Thyroid gland (tissue), 4 donors: ENCODE results near the gene DHRS4. TPM values are rescaled to one million over a fixed set of nuclear protein-coding genes. Genes with fewer than 3 reads are reported as not detected.
A peak's percentile ranks its signal among the peaks of the same experiment; 100 is the strongest.
"Not testable (repeated sequence)": the region's sequence is repeated elsewhere in the genome, so short reads cannot be mapped to it uniquely, and the experiment has no call there.

Source experiments
- DNase-seq, 2 donors: peaks; one replicate each; pipeline ENCODE4 v3.0.0-alpha.2; 2019
- H3K27ac ChIP-seq, 3 donors: fragments of 200-600 bp; sonication (generic); 1 replicate in 2 of 3; 2 replicates in 1 of 3; pipeline ENCODE4 v1.5.1; 2016 to 2019; ENCODE audit warnings: mild to moderate bottlenecking in 1 of 3, moderate library complexity in 1 of 3
- H3K27me3 ChIP-seq: fragments of 200-600 bp; sonication (generic); one replicate; pipeline ENCODE4 v1.5.1; 2019
- H3K36me3 ChIP-seq, 2 donors: fragments of 200-600 bp; sonication (generic); one replicate each; pipeline ENCODE4 v1.5.1; 2016 to 2019
- H3K4me1 ChIP-seq, 2 donors: fragments of 200-600 bp; sonication (generic); one replicate each; pipeline ENCODE4 v1.5.1; 2017 to 2019
- H3K4me3 ChIP-seq, 3 donors: fragments of 200-600 bp; sonication (generic); replicated peaks in 1 of 3; 1 replicate in 2 of 3; 2 replicates in 1 of 3; pipeline ENCODE4 v1.5.1; 2016; ENCODE audit warnings: mild to moderate bottlenecking in 1 of 3
- H3K9me3 ChIP-seq: fragments of 200-600 bp; sonication (generic); one replicate; pipeline ENCODE4 v1.5.1; 2017
- CTCF ChIP-seq, 6 experiments: fragments of 200-600 bp in 3 of 6; fragments of 450-650 bp in 3 of 6; sonication (generic) in 3 of 6; IDR thresholded peaks; one replicate each; pipeline ENCODE4 v1.5.1; 2016 to 2019; ENCODE audit warnings: antibody characterized with exemption in 6 of 6, mild to moderate bottlenecking in 2 of 6, inconsistent platforms in 1 of 6, moderate library complexity in 1 of 6
- POLR2A ChIP-seq, 2 donors: fragments of 450-650 bp; IDR thresholded peaks; one replicate each; pipeline ENCODE4 v1.6.1; 2017; ENCODE audit warnings: antibody characterized with exemption in 2 of 2, mild to moderate bottlenecking in 2 of 2, moderate library complexity in 1 of 2
- whole genome bisulfite sequencing, 2 donors: methylation state at CpG; one replicate each; pipeline ENCODE4 v1.1.5; 2017; 5-methylcytosine and 5-hydroxymethylcytosine counted together
- intact Hi-C: fragments of 100-400 bp; cut with DNase I; formaldehyde crosslinking; loops from one replicate; pipeline ENCODE4 v1.15.1; 2023
- total RNA-seq, 4 donors: library from RNA; depleted of rRNA; stranded (reverse); fragments of >200 nt; gene quantifications; one replicate each; pipeline ENCODE4 v1.2.3, GENCODE V29; 2016

DHRS4 gene
- total RNA-seq, 4 donors from 2014 or later = 19.2 to 55.7 (median 37.7) TPM

GRCh38 chr14:24011051-24011450, 57.5 kb downstream of the DHRS4 start:
- intact Hi-C loops = no loop called here
- no peak for DNase-seq
- no peak overlapping the region for H3K4me3 ChIP-seq
- H3K27me3 ChIP-seq = no peaks in the 10 kb centered on the region
- TF ChIP-seq CTCF (IDR thresholded peaks at IDR 0.05) (no peak), POLR2A (IDR thresholded peaks at IDR 0.05) (no peak)
- no peak overlapping the region for H3K27ac ChIP-seq
- WGBS, 2 donors = 71 to 73% methylated on average over 2 of the region's 2 CpGs
- H3K9me3 ChIP-seq = no peaks in the 10 kb centered on the region
- H3K36me3 ChIP-seq = no peaks in the 10 kb centered on the region
- peaks cover 16 to 18% of the 10 kb centered on the region in 2 donors for H3K4me1 ChIP-seq

DNA sequence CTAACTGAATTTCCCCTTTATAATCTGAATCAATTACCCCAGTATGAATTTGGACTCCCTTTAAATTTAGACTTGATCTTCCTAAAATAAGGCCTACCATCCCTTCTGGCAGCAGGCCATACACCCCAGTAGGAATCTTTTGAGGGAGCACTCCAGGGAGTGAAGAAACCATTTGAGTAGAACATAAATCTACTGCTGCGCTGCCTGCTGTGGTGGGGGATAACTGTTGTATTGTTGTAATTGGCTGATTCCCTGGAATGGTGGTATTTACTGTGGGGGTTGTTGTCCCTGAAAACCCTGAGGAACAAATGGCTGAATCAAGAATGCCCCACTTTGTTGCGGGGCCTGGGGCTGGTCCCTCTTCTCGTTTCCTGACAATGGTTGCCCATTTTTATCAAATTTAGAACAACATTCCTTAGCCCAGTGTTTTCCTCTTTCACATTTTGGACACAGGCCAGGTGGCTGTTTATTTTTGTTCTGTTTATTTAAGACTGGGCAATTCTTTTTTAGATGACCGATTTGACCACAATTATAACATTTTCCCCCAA, 59.2 kb downstream of the DHRS4 start:
- H3K36me3 ChIP-seq, H3K9me3 ChIP-seq, intact Hi-C loops, H3K4me3 ChIP-seq, H3K27me3 ChIP-seq: not testable (repeated sequence)
- WGBS, 2 donors = 49 to 51% methylated on average over 4 of the region's 4 CpGs
- Histone ChIP-seq H3K4me1 (peaks cover 16 to 18% of the 10 kb centered on the region in 2 donors), H3K27ac (peak overlapping the region in 2 of 3 donors; percentile 20 to 38)
- peak; percentile 16 to 29 for DNase-seq

GRCh38 chr14:24013654-24014514, 60.3 kb downstream of the DHRS4 start:
- H3K36me3 ChIP-seq = no peaks in the 10 kb centered on the region
- 27 to 30% methylated on average over 12 of the region's 12 CpGs for WGBS, 2 donors
- no peaks in the 10 kb centered on the region for H3K27me3 ChIP-seq
- intact Hi-C loops = loop anchor here (2.0 kb wide), 1 partner anchor 39 kb away; no protein-coding TSS in a partner anchor
- H3K4me3 ChIP-seq = no peak overlapping the region
- H3K4me1 ChIP-seq = peaks cover 16 to 18% of the 10 kb centered on the region in 2 donors
- peak; percentile 31 for DNase-seq
- no peak overlapping the region for H3K27ac ChIP-seq
- TF ChIP-seq POLR2A (IDR thresholded peaks at IDR 0.05) (no peak), CTCF (IDR thresholded peaks at IDR 0.05) (peak; percentile 70 to 98 (median 92))
- no peaks in the 10 kb centered on the region for H3K9me3 ChIP-seq

DNA sequence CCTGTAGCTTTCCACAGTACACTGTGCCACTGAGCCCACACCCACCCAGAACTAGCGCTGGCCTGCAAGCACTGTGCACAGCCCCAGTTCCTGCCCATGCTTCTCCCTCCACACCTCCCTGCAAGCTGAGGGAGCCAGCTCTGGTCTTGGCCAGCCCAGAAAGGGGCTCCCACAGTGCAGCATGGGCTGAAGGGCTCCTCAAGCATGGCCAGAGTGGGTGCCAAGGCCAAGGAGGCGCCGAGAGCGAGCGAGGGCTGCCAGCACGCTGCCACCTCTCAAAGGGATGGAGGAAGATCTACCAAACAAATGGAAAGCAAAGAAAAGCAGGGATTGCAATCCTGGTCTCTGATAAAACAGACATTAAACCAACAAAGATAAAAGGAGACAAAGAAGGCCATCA, 62.2 kb downstream of the DHRS4 start:
- H3K4me3 ChIP-seq, H3K27me3 ChIP-seq, DNase-seq, H3K36me3 ChIP-seq, H3K27ac ChIP-seq, H3K9me3 ChIP-seq: not testable (repeated sequence)
- WGBS, 2 donors = 98 to 99% methylated on average over 6 of the region's 6 CpGs
- peaks cover 16 to 18% of the 10 kb centered on the region in 2 donors for H3K4me1 ChIP-seq
- intact Hi-C loops = loop anchor here (2.0 kb wide), 1 partner anchor 41 kb away; no protein-coding TSS in a partner anchor

Other genes starting within 250 kb of the DHRS4 start
- 10 to 100 TPM in 2 of 4 donors, 1 to 10 TPM in 2; 4.7 to 27.1 (median 12.6) TPM for gene DHRS4L2, start 35.2 kb downstream of the DHRS4 start, total RNA-seq
- gene CARMIL3, start 98.2 kb downstream of the DHRS4 start, total RNA-seq = 1 to 10 TPM in 2 of 4 donors, under 1 TPM in 2; 0.63 to 1.3 (median 0.99) TPM
- gene CPNE6, start 117.8 kb downstream of the DHRS4 start, total RNA-seq = under 1 TPM in 1 of 4 donors, not detected in 3; 0.29 TPM
- gene PCK2, start 140.5 kb downstream of the DHRS4 start, total RNA-seq = 10 to 100 TPM; 29.8 to 47.4 (median 39.3) TPM
- gene DCAF11, start 161.0 kb downstream of the DHRS4 start, total RNA-seq = 100 to 1,000 TPM in 3 of 4 donors, 10 to 100 TPM in 1; 90.6 to 155 (median 132) TPM
- gene NRL, start 161.2 kb downstream of the DHRS4 start, total RNA-seq = 10 to 100 TPM in 2 of 4 donors, 1 to 10 TPM in 2; 2.1 to 11.7 (median 8.4) TPM
- 1 to 10 TPM in 2 of 4 donors, under 1 TPM in 1, not detected in 1; 0.63 to 3.5 (median 2.7) TPM for gene FITM1, start 176.9 kb downstream of the DHRS4 start, total RNA-seq
- 100 to 1,000 TPM; 117 to 193 (median 186) TPM for gene PSME1, start 182.4 kb downstream of the DHRS4 start, total RNA-seq
- 10 to 100 TPM in 3 of 4 donors, 1 to 10 TPM in 1; 8.3 to 25.5 (median 16.9) TPM for gene EMC9, start 187.8 kb downstream of the DHRS4 start, total RNA-seq
- gene PSME2, start 192.8 kb downstream of the DHRS4 start, total RNA-seq = 10 to 100 TPM; 31.3 to 66.6 (median 47.5) TPM
- 100 to 1,000 TPM in 1 of 4 donors, 10 to 100 TPM in 3; 30.6 to 106 (median 67.6) TPM for gene RNF31, start 193.7 kb downstream of the DHRS4 start, total RNA-seq
- gene IRF9, start 207.5 kb downstream of the DHRS4 start, total RNA-seq = 10 to 100 TPM; 55.1 to 92.3 (median 70.0) TPM
- gene REC8, start 218.3 kb downstream of the DHRS4 start, total RNA-seq = 1 to 10 TPM; 4.1 to 7.1 (median 5.4) TPM
- gene IPO4, start 235.0 kb downstream of the DHRS4 start, total RNA-seq = 10 to 100 TPM; 28.1 to 49.0 (median 31.3) TPM
- 100 to 1,000 TPM in 3 of 4 donors, 10 to 100 TPM in 1; 92.0 to 114 (median 107) TPM for gene TM9SF1, start 241.7 kb downstream of the DHRS4 start, total RNA-seq